Adrenal gland (tissue), 5 donors: ENCODE measurements around the gene ENG.

ENCODE experiments used
- POLR2A ChIP-seq, 2 donors: fragments of 450-650 bp; IDR thresholded peaks; one replicate each; pipeline ENCODE4 v1.6.1; 2017; ENCODE audit warnings: antibody characterized with exemption in 2 of 2, mild to moderate bottlenecking in 2 of 2, moderate library complexity in 1 of 2
- TF ChIP-seq, protein P1 (sequence below), 6 experiments: fragments of 450-650 bp in 4 of 6; fragments of 200-600 bp in 2 of 6; sonication (generic) in 1 of 6; IDR thresholded peaks; 1 replicate in 5 of 6; 2 replicates in 1 of 6; pipeline versions ENCODE4 v1.5.1 to v1.8.0; 2016 to 2021; ENCODE audit warnings: antibody characterized with exemption in 6 of 6, mild to moderate bottlenecking in 2 of 6, moderate library complexity in 1 of 6
- donor health status: DM: no; HTN: no; CAD: no.

DNA sequence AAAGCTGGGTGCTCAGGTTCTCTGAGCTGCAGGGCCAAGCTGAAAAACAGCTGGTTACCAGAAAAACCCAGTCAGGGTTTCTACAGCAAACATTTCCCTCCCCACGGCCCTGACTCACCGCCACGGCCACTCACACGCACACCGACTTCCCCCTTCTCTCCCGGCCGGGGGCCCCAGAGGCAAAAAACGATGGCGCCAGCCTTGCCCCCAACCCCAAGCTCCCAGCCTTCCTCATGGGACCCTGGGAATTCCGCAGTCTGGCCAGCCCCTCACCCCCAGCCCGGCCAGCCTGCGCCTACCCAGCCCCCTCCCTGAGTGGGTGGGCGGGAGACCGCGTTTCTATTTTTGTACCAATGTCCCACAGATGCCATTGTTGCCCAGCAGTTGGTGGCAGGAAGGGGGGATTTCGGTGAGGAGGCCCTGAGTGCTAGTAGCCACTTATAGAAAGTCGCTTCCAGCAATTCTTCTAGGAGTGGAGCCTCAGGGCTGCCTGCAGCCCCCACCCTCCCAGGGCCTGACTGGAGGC is 18.4 kb downstream of the ENG start:
- TF ChIP-seq, protein P1, sequence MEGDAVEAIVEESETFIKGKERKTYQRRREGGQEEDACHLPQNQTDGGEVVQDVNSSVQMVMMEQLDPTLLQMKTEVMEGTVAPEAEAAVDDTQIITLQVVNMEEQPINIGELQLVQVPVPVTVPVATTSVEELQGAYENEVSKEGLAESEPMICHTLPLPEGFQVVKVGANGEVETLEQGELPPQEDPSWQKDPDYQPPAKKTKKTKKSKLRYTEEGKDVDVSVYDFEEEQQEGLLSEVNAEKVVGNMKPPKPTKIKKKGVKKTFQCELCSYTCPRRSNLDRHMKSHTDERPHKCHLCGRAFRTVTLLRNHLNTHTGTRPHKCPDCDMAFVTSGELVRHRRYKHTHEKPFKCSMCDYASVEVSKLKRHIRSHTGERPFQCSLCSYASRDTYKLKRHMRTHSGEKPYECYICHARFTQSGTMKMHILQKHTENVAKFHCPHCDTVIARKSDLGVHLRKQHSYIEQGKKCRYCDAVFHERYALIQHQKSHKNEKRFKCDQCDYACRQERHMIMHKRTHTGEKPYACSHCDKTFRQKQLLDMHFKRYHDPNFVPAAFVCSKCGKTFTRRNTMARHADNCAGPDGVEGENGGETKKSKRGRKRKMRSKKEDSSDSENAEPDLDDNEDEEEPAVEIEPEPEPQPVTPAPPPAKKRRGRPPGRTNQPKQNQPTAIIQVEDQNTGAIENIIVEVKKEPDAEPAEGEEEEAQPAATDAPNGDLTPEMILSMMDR (IDR thresholded peaks at IDR 0.05): no peak
- TF ChIP-seq POLR2A (IDR thresholded peaks at IDR 0.05): no peak
